Omental fat pad (tissue), 4 donors: Measurements from ENCODE around the gene DCLK1. TPM values are rescaled to one million over a fixed set of nuclear protein-coding genes. Genes with fewer than 3 reads are reported as not detected.
A peak's percentile ranks its signal among the peaks of the same experiment; 100 is the strongest.
"Not testable (repeated sequence)": the region's sequence is repeated elsewhere in the genome, so short reads cannot be mapped to it uniquely, and the experiment has no call there.

ENCODE experiments used
- ATAC-seq: fragments of 150-250 bp; one replicate; pipeline ENCODE4 v1.9.1; 2016; ENCODE audit warnings: mild to moderate bottlenecking, moderate library complexity; ENCODE audit not compliant: low FRiP score
- DNase-seq: peaks from one replicate; pipeline ENCODE4 v3.0.0-alpha.2; 2019; ENCODE audit warnings: low spot score
- total RNA-seq, 4 donors: library from RNA; depleted of rRNA; stranded (reverse); fragments of >200 nt; gene quantifications; one replicate each; pipeline ENCODE4 v1.1.0, GENCODE V29; 2016
- TF ChIP-seq, protein P1 (sequence below), 3 donors: fragments of 450-650 bp; IDR thresholded peaks; one replicate each; pipeline ENCODE4 v1.5.1; 2016 to 2017; ENCODE audit warnings: antibody characterized with exemption in 3 of 3, mild to moderate bottlenecking in 3 of 3, moderate library complexity in 2 of 3

The DCLK1 gene
- total RNA-seq, 4 donors from 2014 or later, result 13.9 to 206 (median 30.5) TPM

GRCh38 chr13:36082396-36082795 is 48.8 kb downstream of the DCLK1 start:
- TF ChIP-seq, protein P1, sequence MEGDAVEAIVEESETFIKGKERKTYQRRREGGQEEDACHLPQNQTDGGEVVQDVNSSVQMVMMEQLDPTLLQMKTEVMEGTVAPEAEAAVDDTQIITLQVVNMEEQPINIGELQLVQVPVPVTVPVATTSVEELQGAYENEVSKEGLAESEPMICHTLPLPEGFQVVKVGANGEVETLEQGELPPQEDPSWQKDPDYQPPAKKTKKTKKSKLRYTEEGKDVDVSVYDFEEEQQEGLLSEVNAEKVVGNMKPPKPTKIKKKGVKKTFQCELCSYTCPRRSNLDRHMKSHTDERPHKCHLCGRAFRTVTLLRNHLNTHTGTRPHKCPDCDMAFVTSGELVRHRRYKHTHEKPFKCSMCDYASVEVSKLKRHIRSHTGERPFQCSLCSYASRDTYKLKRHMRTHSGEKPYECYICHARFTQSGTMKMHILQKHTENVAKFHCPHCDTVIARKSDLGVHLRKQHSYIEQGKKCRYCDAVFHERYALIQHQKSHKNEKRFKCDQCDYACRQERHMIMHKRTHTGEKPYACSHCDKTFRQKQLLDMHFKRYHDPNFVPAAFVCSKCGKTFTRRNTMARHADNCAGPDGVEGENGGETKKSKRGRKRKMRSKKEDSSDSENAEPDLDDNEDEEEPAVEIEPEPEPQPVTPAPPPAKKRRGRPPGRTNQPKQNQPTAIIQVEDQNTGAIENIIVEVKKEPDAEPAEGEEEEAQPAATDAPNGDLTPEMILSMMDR (IDR thresholded peaks at IDR 0.05), result no peak
- DNase-seq (no peak), ATAC-seq (no peak)

DNA sequence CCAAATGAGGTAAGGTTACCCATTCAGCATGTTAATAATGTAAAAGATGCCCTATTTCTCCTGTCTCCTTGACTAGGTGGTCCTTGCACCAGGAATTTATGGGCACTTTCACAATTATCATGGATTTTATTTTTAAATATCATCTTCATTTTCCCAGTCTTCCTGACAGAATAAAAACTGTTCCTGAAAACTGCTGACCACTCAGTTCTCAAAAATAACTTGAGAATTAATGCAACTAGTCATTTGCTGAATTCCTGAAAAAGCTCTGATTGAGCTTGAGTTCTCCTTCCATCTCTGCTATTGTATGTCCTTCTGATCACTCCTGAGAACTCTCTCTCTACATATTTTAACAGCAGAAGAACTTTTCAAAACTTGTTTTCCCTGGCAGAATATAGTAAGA is 55.0 kb downstream of the DCLK1 start:
- TF ChIP-seq, protein P1 (IDR thresholded peaks at IDR 0.05), result no peak
- ATAC-seq (no peak), DNase-seq (no peak)

DNA sequence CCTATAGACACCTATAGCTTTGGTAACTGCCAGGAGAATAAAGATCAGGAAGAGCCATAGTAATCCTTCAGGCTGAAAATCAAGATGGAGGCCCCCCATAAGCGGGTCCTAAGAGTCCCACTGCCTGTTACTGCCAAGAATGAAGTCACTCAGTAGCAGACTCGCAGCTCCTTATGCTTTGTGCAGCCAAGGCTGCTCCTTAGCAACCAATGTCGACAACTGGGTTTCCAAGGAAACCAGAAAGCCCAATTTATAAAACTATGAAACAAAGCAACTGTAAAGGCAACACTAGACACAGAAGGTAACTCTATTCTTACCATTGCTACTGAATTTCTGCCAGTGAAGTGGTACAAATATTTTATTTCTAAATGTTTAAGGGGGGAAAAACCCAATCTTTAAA is 56.5 kb downstream of the DCLK1 start:
- ATAC-seq, result no peak

DNA sequence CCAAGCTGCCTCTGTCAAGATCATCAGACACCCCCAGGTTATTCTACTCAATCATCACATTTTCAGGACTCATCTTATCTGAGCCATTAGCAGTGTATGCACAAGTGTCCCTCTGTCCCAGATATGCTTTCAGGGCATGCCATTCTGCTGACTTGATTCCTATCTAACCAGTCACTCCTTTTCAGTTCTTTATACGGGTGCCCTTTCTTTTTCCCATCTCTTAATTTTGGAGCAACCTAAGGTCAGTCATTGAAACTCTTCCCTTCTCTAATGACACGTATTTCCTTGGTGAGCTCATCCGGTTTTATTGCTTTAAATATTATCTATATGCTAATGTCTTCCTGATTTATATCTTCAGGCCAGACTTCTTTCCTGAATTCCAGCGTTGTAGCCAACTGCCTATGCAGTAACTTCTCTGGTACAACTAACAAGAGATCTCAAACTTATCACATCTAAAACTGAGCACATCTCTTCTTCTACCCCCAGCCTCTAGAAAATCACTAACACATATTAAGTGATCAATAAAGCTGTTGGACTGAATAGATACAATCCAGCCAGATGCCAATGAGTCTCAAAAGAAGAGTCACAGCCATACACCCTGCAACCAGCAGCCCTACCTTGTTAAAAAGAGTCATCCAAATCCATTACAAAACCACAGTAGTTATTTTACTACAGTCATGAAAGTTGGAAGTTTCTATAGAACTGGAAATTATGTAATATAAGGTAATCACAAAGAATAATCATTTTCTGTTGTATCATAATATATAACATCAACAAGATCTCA is 58.8 kb downstream of the DCLK1 start:
- DNase-seq (no peak), ATAC-seq (no peak)
- TF ChIP-seq, protein P1 (IDR thresholded peaks at IDR 0.05), result no peak

More for the DNA sequence above, 56.5 kb downstream of the DCLK1 start:
- DNase-seq, result no peak
- TF ChIP-seq, protein P1 (IDR thresholded peaks at IDR 0.05), result no peak

DNA sequence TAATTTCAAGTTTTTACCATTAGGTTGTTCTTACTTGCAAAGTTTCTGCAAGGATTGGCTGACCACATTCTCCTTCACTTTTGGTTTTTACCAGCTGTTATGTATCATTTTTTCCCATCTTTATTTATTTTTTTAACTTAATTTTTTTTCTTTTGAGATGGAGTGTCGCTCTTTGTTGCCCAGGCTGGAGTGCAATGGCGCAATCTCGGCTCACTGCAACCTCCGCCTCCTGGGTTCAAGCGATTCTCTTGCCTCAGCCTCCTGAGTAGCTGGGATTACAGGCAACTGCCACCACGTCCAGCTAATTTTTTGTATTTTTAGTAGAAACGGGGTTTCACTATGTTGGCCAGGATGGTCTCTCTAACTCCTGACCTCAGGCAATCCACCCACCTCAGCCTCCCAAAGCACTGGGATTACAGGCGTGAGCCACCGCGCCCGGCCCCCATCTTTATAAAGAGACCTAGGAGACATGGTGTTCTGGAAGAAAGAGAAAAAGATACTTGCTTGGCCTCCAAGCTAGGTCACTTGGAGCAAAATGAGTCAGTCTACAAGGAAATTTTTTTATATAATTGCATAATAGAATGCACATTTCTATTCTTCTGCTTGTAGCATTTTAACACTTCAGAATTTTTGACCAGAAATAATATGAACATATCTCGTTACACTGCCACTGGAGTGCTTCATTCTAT is 60.5 kb downstream of the DCLK1 start:
- not testable (repeated sequence) for DNase-seq, ATAC-seq

DNA sequence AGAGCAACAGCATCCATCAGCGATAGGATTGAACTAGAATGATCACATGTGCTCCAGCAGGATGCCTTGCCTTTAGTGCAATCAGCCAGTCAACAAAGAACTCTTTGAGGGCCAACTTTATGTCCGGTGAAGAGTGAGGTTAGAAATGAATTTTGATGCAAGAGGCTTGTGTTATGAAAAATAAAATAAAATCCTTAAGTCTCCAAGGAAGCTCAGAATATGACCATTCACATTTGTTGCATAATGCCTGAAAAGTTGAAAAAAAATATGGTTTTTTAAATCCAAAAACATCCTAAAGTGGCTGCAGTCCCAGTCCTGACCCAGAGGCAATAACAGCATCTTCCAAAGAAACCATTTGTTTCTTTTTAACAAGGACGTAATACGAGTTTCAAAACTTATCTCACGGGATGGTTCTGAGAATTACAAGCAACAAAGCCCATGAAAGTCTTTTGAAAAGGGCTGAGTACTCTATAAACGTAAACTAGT is 61.3 kb downstream of the DCLK1 start:
- peak; percentile 54 for ATAC-seq
- TF ChIP-seq, protein P1 (IDR thresholded peaks at IDR 0.05), result no peak
- no peak for DNase-seq

- no peak for ATAC-seq
- DNase-seq, result no peak
- TF ChIP-seq, protein P1 (IDR thresholded peaks at IDR 0.05), result no peak
These were observed 62.2 kb downstream of the DCLK1 start for GRCh38 chr13:36068991-36069390.
